ENCODE measurements around the gene MAP3K14. TPM values are rescaled to one million over a fixed set of nuclear protein-coding genes. Genes with fewer than 3 reads are reported as not detected.

The MAP3K14 gene
- total RNA-seq, 2 experiments from 2014 or later: 31.6 to 31.9 TPM

- no peak for TF ChIP-seq CTCF (IDR thresholded peaks at IDR 0.05)
- H3K9me3 Mint-ChIP-seq: no peaks in the 10 kb centered on the region
- DNase-seq: no peak
- ATAC-seq: no peak
- peaks cover 27% of the 10 kb centered on the region for H3K4me1 Mint-ChIP-seq (ENCODE audit: low read depth)
- peaks cover 65% of the 10 kb centered on the region for H3K36me3 Mint-ChIP-seq (ENCODE audit: low read depth)
- no peak overlapping the region for H3K27ac Mint-ChIP-seq
- H3K4me3 Mint-ChIP-seq: no peak overlapping the region
- ChIA-PET CTCF (interaction anchor here (1.2 to 14.5 kb wide), 4 partner anchors 10 to 22 kb away, joined by 3 to 406 read pairs (median 12); partner anchors contain the start of gene FMNL1), POLR2A (interaction anchor here (23.2 kb wide), 1 partner anchor 18 kb away, joined by 399 read pairs; the partner anchor contains the start of gene FMNL1)
- intact Hi-C loops (cut with micrococcal nuclease): no loop called here
- H3K27me3 Mint-ChIP-seq: no peaks in the 10 kb centered on the region
These were observed 75.3 kb downstream of the MAP3K14 start for GRCh38 chr17:45241328-45242028.

GRCh38 chr17:45240905-45241327, 75.9 kb downstream of the MAP3K14 start:
- no peak for ATAC-seq
- H3K27me3 Mint-ChIP-seq: no peaks in the 10 kb centered on the region
- H3K9me3 Mint-ChIP-seq: no peaks in the 10 kb centered on the region
- peaks cover 65% of the 10 kb centered on the region for H3K36me3 Mint-ChIP-seq (ENCODE audit: low read depth)
- DNase-seq: no peak
- H3K4me1 Mint-ChIP-seq (ENCODE audit: low read depth): peaks cover 21% of the 10 kb centered on the region
- POLR2A ChIA-PET: interaction anchor here (23.2 kb wide), 1 partner anchor 18 kb away, joined by 399 read pairs; the partner anchor contains the start of gene FMNL1
- CTCF ChIA-PET: interaction anchor here (0.7 to 14.5 kb wide), 3 partner anchors 9 to 36 kb away, joined by 3 to 406 read pairs (median 8); partner anchors contain the start of gene FMNL1
- H3K4me3 Mint-ChIP-seq: no peak overlapping the region
- TF ChIP-seq CTCF (IDR thresholded peaks at IDR 0.05): no peak
- intact Hi-C loops (cut with micrococcal nuclease): no loop called here
- no peak overlapping the region for H3K27ac Mint-ChIP-seq

GRCh38 chr17:45238155-45238774, 78.6 kb downstream of the MAP3K14 start:
- ChIA-PET CTCF (interaction anchor here (1.1 to 14.5 kb wide), 4 partner anchors 16 to 142 kb away, joined by 3 to 406 read pairs (median 3); partner anchors contain the start of genes ACBD4 and FMNL1), POLR2A (interaction anchor here (23.2 kb wide), 1 partner anchor 15 kb away, joined by 399 read pairs; the partner anchor contains the start of gene FMNL1)
- no peaks in the 10 kb centered on the region for H3K9me3 Mint-ChIP-seq
- no peak for TF ChIP-seq CTCF (IDR thresholded peaks at IDR 0.05)
- no peaks in the 10 kb centered on the region for H3K27me3 Mint-ChIP-seq
- DNase-seq: no peak
- intact Hi-C loops (cut with micrococcal nuclease): no loop called here
- peaks cover 38% of the 10 kb centered on the region for H3K4me1 Mint-ChIP-seq (ENCODE audit: low read depth)
- ATAC-seq: no peak
- H3K36me3 Mint-ChIP-seq (ENCODE audit: low read depth): peaks cover 77% of the 10 kb centered on the region
- no peak overlapping the region for H3K4me3 Mint-ChIP-seq
- H3K27ac Mint-ChIP-seq: peak overlapping the region; percentile 55

GRCh38 chr17:45237686-45238085, 79.1 kb downstream of the MAP3K14 start:
- ChIA-PET POLR2A (interaction anchor here (23.2 kb wide), 1 partner anchor 14 kb away, joined by 399 read pairs; the partner anchor contains the start of gene FMNL1), CTCF (interaction anchor here (1.1 to 14.5 kb wide), 4 partner anchors 16 to 143 kb away, joined by 3 to 406 read pairs (median 3); partner anchors contain the start of genes ACBD4 and FMNL1)
- Mint-ChIP-seq H3K9me3 (no peaks in the 10 kb centered on the region), H3K36me3 (ENCODE audit: low read depth) (peaks cover 78% of the 10 kb centered on the region), H3K27me3 (no peaks in the 10 kb centered on the region), H3K4me3 (no peak overlapping the region), H3K4me1 (ENCODE audit: low read depth) (peaks cover 40% of the 10 kb centered on the region), H3K27ac (peak overlapping the region; percentile 47)
- intact Hi-C loops (cut with micrococcal nuclease): no loop called here
- no peak for TF ChIP-seq CTCF (IDR thresholded peaks at IDR 0.05)
- DNase-seq: no peak
- no peak for ATAC-seq
